HL-60 (cell line): ENCODE results near the gene NFIC.

ENCODE experiments used
- CTCF ChIP-seq: IDR thresholded peaks from one replicate; pipeline ENCODE4 v1.5.1; 2011; ENCODE audit warnings: low read length, control low read depth, inconsistent platforms; ENCODE audit not compliant: insufficient read depth
- POLR2AphosphoS5 ChIP-seq: IDR thresholded peaks from 2 replicates; pipeline ENCODE4 v1.6.1; 2012; ENCODE audit warnings: low read depth

- no peak for TF ChIP-seq CTCF
- TF ChIP-seq POLR2AphosphoS5, result no peak
Observed at GRCh38 chr19:3323658-3324057, 42.7 kb upstream of the NFIC start.
